DMS53 (cell line): ENCODE data around the gene DSCAM.
"Not testable (repeated sequence)": the region's sequence is repeated elsewhere in the genome, so short reads cannot be mapped to it uniquely, and the experiment has no call there.

Source experiments
- DNase-seq: peaks from one replicate; lab custom pipeline; 2025; lab: John Stamatoyannopoulos, UW

The DSCAM gene

DNA sequence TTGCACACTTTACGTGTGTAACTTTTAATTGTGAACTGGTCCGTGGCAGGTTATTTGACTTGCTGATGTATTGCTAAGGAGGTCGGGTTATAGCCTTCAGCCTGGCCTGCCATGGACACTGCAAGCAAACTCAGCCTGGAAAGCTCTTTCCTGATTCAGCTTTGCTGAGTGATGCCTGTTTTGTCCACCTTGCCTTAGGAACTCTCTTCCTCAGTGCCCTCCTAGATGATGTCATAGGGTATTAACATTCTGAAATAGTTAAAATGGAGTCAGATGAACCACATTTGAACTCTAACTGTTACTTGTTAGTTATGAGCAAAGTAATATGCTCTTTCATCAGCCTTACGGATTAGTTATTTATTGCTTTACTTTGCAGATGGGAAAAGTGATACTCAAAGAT is 533.7 kb downstream of the DSCAM start:
- no peak for DNase-seq

DNA sequence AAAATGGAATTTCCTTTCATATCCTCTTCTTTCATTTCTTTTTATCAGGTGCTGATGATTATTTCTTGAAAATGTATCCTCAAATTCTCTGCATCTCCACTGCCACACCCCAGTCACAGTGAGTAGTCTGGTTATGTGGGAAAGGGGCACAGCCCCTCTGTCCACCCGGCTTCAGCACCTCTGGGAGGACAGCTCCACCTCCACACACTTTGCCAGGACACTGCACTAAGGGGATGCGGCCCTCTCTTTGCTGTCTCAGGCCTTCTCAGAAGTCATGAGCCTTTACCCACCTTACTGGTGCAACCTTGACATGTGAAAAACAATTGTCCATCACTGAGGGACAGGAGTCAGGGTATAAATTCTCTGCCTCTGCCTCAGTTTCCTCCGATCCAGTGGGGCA is 546.7 kb downstream of the DSCAM start:
- no peak for DNase-seq

DNA sequence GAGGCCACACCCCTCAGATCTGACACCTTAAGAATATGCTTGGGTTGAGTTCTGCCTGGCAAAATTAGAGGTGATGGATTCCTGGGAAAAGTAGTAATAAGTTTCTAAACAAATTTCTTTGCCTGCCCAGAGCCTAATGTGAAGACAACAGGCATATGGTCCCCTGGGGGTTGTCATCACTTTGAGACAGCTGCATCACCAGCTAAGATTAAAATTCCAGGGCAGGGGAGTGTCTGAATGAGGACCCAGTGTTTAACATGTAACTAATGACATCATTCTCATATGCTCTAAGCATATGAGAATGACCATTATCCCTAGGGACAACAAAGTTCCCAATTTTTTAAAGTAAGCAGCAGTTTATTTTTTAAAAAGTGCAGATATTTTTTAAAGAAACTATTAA is 547.5 kb downstream of the DSCAM start:
- DNase-seq = no peak

DNA sequence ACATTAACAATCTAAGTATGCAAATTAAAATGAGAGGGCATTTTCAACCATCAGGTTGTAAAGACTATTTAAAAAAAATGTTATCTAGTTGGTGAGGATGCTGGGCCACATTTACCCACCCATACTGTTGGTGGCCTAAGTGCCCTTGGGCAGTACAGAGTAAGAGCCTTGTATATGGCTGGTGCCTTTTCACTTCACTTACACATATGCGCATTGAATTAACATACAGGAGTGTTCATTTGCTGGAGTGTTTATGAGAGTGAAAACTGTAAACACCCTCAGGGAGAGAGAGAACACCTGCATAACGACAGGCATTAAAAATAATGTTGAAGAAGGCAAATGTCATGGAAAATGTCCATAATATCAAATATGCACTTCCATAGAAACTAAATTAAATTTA is 552.6 kb downstream of the DSCAM start:
- no peak for DNase-seq

DNA sequence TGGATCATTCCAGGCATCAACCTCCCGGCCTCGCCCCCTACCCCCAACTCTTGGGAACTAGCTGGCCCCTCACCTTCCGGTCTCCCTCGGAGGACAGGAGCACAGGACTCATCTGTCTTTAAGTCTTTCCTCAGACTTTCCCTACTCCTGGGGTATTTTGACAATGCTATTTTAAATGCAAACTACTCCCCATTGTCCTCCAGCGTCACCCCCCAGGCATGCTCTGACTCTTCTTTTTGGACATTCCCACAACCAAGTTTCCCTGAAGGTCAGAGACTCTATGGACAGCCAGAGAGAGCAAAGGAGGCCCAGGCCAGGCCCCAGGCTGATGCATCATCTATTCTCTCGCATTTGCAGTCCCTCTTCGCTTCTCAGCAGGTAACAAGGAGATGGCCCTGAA is 555.4 kb downstream of the DSCAM start:
- no peak for DNase-seq

DNA sequence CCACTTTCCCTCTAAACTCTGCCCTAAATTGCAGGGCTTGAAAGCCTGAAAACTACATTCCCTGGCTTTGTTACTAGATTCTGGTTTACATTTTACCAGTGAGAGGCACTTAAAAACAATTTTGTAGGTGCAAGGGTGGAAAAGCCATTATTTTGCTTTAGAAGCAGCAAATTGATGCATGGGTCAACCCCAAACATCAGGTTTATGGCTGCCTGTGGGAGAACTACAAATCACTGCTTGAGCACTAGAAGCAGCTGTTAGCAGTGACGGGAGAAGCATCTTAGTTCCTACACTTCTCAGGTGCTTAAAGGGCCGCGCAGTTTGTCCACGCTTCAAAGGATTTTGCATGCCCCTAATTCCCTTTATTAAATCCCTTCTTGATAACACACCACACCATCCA is 562.5 kb downstream of the DSCAM start:
- no peak for DNase-seq

DNA sequence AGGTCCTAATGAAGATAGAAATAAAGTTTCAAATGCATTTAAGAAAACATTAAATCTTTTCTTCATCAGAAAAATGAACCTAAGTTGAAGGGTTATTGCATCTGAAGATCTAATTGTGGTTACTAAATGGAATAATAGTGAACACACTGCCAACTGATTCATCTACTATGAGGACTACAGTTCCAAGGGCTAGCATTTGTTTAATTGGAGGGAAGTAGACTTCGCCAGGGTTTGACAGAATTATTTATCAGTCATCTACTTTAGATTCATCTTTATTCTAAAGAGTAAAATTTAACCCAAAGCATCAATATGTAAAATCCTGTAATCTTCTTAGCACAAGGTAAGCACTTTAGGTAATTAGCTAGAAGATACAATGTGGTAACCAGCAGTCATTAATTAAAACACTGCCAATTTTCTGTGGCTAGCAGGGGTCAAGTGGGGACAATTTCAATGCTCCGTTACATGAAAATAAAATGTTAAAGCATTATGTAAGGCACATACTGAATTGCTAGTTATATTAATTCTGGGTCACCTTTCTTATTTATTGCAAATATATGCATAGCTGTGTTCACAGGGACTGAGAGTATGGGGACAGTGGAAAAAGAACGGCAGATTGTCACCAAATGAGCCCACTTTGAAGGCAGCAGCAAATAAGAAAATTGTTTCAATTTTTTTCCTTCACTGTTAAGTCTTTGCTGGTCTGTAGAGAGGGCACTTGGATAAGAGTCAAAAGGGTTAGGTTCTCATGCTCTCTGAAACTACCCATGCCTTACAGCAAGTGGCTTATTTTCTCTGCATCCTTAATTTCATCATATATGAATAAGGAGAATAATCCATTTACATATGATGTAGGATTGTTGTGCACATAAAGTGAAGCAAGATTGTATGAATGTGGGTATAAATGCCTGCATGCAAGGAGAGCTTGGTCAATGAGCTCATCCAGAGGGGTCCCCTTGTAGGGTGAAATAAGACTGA is 563.8 kb downstream of the DSCAM start:
- no peak for DNase-seq

DNA sequence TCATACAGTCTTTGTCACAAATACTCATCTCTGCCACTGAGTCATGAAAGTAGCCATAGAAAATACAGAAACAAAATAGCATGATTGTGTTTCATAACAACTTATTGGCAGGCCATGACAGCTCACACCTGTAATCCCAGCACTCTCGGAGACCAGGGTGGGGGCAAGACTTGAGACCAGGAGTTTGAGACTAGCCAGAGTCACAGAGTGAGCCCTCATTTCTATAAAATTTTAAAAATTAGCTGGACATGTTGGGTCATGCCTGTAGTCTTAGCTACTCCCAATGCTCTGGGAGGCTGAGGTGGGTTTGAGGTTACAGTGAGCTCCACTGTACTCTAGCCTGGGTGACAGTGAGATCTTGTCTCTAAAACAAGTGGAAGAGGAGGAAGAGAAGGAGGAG is 568.6 kb downstream of the DSCAM start:
- DNase-seq = no peak

DNA sequence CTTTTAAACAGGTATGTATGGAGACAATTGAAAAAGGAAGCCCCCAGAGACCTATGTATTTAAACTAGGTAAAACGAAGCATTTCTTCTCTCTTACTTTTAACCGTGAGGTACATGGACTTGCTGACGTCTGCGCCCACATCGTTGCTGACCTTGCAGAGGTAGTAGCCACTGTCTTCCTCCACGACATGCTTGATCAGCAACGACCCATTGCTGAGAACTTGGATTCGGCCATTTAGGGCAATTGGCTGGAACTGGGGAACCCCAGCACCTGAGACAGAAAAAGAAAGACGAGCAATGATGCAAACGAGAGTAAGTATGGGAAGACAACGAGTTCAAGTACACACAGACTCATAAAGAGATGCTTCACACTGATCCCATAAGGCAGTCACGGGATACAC is 571.0 kb downstream of the DSCAM start:
- no peak for DNase-seq

DNA sequence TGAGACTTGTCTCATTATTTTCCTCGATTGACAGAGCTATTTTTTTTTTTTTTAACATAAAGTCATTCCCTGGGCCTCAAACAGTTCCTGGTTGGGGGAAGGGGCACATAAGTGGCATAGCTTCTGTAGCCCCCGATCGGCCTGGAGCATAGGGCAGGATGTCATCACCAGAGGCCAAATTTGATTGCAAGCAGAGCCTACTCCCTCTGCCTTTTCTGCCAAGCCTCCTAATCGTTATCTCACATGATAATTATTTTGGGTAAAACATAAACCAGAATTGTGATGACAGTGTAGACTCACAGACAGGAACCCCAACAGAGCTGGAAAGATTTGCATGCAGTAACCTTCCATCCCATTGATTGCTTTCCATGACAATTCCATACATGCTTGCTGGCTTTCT is 574.9 kb downstream of the DSCAM start:
- no peak for DNase-seq

DNA sequence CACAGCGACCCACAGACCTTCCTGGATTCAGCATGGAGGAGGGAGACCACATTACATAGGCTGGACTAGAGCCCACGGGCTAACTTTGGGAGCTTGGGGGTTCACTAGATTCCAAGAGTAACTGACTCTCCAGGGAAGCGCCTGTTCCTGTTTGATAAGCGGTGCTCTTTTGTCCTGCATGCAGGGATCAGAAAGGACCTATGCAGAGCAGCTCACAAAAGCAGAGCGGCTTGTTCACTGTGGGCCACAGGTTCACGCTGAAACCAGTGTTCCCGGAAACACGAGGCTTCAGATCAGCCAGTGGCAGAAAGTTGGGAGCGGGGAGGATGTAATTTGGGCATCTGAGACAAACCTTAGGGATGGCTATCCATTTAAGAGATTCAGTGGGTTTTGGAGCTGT is 575.8 kb downstream of the DSCAM start:
- DNase-seq = no peak

DNA sequence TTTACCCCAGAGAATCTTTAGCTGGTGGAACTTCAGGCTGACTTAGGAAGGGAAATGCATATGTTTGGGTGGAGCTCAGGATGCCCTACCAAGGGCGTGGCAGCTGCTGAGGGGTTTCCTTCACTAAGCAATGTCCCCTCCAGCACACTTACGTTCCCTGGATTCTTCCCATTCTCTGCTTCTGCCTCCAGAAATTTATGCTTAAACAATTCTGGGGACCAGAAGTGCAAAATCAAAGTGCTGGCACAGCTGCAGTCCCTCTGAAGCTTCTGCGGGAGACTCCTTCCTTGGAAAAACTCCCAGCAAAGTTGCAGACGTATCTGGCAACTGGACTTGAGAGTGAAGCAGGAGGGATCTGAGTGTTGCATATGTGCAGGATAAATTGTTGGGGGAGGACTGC is 576.9 kb downstream of the DSCAM start:
- DNase-seq = no peak

DNA sequence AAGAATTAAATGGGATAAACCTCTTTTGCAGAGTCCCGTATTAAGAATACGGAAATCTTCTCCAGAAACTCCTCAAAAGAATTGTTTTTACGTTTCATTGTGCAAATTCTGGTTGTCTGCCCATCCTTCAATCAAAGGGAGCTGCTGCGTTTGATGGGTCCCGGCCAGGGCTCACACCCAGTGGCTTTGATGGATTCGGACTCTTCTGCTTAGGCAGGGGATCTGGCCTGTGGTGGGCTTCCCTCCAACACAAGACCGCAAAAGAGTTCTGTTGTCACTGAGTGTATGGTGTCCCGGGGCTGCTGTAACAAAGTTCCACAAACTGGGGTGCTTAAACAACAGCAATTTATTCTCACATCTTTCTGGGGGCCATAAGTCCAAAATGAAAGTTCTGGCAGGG is 577.7 kb downstream of the DSCAM start:
- no peak for DNase-seq

DNA sequence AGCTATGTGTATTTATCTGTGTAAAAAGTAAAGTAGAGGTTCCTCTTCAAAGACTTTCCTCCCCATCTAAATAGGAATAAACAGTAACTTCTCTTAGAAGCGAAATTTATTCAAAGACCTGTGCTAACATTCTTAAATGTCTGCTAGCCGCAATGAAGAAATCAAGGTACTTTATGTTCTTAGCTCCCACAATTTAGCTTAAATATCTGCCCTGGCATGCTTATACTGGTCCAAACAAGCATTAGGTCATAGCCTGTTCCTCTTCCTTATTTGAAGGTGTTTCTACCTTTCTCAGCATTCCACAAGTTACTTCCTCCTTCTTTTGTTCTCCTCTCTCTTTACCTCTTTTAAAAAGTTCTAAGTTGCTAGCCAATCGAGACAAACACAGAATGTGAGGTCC is 588.5 kb downstream of the DSCAM start:
- DNase-seq = not testable (repeated sequence)

DNA sequence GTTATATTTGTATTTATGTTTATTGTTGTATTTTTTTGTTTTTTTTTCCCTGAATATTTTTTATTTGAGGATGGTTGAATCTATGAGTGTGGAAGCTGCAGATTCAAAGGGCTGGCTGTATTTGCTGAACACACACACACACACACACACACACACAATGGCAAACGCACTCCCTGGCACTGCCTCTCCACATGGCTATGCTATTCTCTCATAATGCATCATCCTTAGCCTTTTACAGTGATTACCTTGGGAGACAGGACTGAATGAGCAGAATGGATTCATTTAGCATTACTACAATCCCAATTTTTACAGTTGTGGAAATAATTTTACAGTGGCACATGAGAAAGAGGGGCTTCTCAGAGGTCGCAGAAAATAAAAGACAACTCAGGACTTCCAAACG is 589.6 kb downstream of the DSCAM start:
- no peak for DNase-seq

DNA sequence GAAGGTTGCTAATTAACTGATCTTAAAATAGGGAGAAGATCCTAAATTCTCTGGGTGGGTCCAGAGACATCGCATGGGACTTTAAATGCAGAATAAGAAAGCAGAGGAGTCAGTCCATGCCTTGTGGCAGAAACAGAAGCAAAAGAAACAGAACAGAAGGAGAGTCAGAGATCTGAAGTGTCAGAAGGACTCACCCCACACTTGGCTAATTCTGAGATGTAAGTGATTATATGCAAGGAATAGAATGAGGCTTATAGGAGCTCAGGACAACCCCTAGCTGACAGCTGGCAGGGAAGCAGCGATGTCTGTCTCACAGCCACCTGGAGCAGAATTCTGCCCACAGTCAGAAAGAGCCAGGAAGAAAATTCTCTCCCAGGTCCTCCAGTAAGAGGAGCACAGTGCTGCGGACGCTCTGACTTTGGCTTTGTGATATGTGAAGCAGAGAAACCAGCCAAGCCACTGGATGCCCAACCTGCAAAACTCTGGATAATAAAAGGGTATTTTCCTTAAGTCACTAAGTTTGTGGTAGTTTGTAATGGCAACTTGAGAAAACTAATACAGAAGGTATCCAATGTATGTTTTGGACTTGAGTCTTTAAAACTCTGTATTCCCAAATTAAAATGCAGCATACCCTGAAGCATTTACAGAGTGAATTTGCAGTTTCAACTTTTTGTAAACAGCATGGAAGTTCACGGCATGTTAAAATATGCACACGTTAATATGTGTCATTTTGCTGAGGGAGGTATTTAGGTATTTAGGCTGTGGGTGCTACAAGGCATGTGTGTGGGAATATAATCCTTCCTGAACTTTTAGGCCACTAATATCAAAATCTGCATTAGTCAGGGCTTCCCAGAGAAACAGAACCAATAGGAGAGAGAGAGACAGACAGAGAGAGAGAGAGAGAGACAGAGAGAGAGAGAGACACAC is 591.2 kb downstream of the DSCAM start:
- no peak for DNase-seq

DNA sequence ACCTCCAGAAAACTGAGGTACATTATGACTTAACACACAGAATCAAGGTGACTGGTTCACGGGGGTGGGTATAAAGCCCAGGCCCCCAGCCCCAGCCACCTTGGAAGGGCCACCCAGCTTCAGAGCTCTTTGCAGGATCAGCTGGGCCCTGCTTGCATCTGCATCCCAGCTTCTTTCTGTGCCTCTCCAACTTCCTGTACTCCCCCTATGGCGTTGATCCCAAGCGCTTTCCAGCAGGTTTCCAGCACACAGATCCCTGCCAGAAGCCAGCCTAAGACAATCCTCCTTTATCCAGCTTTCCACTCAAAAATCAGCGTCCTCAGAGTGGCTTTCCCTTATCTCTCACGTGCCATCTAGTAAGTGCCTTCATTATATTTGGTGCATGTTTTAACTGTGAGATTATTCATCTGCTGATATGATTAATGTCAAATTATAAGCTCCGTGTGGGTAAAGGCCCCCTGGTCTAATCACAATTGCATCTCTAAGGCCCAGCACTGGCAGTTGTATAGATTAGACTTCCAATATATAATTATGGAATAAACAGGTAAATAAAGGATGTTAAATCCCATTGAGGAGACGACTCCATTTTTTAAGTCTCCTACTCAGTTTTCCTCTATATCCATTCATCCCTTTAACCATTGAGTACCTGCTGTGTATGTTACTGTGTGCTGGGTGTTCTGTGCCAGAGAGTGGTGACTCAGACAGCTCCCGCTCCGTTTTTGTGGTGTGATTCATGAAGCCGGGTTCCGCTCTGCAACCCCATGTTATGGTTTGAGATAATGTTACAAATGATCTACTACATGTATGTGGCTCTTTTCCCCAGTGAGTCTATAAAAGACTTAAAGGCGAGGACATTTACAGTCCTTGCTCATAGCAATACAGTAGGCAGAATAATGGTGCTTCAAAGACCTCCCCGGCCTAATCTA is 592.2 kb downstream of the DSCAM start:
- DNase-seq = no peak

DNA sequence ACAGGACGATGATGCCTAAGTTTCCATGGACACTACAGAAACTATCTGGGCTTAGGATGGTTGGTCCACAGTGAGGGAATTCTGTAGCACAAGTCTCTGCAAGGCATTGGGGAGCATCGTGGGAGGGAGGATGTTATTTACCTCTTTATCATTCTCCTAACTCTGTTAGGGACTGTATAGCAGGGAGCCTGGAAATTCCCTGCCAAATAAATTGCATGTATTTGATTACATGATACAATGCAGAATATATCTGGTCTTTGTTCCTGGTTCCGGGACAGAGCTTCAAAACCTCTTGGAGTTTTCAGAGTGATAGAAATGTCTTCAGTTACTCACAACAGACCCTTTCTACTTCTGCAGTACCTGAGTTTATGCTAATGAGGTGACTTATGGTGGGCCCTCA is 593.8 kb downstream of the DSCAM start:
- DNase-seq = no peak

DNA sequence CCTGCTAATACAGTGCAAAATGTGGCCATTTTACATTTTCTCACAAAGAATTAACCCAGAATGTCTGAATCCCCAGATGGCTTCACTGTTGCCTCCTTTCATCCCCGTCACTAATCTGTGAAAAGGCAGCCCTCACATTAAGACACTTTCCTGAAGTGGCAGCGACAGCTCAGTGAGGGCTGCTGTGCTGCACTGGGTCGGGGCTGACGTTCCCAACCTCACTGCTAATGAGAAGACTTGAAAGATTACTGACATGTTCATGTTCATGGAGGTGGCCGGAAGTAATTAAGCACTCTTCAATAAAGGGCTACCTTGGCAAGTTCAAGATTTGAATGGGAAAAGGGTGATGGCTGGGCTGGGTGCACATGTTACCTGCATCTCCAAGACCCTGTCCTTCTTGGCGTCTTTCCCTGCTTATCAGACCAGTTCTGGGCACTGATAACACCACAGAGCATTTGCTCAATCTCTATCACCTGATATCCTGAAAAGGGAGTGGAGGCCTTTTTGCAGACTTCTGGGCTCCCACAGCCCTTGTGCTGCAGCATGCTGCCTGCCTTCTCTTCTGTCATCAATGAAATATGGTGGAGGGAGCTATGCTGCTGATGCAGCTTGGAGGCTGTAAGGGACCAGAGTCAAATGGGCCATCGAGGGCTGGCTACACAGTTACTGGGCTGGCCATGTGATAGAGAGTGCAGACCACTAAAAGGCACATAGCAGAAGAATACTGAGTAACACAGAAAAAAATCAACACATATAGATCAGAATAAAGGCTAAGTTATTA is 596.3 kb downstream of the DSCAM start:
- DNase-seq = no peak

DNA sequence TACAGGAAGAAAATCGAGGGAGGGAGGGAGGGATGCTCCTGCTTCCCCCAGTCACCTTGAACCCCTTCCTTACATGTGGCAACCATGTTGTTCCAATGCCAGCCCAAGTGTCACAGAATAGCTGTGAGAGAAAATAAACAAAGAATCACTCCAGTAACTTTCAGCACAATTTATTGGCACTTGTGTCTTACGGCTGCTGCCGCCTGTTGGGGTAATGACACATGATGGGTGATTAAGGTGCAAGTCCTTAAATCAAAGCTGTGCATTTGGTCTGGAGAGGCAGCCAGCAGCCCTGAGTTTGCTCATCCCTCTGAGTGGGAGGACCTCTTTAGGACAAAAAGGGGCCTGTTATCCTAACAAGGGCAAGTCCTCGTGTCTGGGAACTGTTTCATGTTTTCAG is 602.0 kb downstream of the DSCAM start:
- DNase-seq = no peak

DNA sequence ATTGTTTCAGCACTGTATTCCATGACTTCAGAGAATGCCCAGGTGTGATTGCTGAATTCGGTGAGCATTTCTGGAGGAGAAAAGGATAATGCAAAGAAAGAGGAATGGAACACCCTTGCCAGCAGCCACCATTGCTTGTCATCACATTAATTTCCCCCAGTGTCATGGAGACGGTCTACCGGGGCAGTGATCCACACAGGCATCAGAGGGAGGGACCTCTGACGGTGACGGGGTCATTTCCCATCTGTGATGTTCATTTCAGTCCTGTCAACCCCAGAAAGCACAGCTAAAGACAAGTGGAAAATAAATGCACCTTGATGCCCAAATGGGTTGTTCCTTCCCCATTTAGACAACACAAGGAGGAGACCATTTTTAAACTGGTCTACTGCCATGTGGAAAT is 603.3 kb downstream of the DSCAM start:
- no peak for DNase-seq
